NCI-H1048 (cell line): ENCODE data around the gene DAPK1.
"Not testable (repeated sequence)": the region's sequence is repeated elsewhere in the genome, so short reads cannot be mapped to it uniquely, and the experiment has no call there.

Source experiments
- DNase-seq: peaks from one replicate; lab custom pipeline; 2025; lab: John Stamatoyannopoulos, UW

DAPK1 gene

DNA sequence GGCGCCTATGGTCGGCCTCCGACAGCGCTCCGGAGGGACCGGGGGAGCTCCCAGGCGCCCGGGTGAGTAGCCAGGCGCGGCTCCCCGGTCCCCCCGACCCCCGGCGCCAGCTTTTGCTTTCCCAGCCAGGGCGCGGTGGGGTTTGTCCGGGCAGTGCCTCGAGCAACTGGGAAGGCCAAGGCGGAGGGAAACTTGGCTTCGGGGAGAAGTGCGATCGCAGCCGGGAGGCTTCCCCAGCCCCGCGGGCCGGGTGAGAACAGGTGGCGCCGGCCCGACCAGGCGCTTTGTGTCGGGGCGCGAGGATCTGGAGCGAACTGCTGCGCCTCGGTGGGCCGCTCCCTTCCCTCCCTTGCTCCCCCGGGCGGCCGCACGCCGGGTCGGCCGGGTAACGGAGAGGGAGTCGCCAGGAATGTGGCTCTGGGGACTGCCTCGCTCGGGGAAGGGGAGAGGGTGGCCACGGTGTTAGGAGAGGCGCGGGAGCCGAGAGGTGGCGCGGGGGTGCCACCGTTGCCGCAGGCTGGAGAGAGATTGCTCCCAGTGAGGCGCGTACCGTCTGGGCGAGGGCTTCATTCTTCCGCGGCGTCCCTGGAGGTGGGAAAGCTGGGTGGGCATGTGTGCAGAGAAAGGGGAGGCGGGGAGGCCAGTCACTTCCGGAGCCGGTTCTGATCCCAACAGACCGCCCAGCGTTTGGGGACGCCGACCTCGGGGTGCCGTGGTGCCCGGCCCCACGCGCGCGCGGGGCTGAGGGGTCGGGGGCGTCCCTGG lies 561 bp downstream of the DAPK1 start:
- DNase-seq, result no peak

DNA sequence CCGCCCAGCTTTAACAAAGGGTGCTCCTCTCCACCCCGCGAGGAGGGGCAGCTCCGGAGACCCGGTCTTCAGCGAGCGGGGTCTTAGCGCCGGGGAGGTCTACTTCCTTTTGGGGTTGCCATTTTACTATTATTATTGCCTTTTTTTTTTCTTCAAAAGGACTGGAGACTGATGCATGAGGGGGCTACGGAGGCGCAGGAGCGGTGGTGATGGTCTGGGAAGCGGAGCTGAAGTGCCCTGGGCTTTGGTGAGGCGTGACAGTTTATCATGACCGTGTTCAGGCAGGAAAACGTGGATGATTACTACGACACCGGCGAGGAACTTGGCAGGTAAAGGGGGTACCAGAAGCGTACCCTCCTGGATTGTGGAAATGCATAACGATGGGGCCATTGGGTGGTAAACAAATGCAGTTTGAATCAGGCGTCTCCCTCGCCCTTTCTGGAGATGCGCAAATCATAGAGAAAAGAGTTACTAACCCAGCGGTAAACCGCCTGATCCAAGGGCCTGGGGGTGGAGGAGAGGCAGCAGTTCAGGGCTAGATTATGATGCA lies 1.2 kb downstream of the DAPK1 start:
- no peak for DNase-seq

DNA sequence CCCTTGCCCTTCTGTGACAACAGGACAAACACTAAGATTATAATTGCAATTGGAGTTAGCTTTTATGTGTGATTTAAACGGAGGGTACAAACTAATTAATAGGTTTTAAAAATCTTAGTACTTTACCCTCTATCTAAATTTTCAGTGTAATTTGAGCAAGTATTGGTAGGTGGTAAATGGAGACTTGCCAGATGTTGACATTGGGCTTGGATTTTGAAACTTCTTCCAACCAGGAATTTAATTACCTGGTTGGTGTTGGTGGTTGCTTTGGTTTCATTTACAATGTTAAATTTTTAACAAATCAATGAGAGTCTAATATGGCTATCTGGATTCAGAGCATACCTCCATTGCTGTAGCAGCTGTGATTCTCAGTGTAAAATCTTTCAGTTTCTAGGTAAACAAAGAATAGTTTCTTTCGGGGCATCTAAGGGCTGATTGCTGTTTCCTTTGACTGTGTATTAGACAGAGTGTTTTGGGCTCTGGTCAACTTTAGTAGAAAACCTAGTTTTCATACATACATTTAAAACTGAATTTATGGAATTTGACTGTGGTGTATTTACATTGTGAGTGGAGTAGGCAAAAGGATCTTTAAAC lies 1.9 kb downstream of the DAPK1 start:
- no peak for DNase-seq

DNA sequence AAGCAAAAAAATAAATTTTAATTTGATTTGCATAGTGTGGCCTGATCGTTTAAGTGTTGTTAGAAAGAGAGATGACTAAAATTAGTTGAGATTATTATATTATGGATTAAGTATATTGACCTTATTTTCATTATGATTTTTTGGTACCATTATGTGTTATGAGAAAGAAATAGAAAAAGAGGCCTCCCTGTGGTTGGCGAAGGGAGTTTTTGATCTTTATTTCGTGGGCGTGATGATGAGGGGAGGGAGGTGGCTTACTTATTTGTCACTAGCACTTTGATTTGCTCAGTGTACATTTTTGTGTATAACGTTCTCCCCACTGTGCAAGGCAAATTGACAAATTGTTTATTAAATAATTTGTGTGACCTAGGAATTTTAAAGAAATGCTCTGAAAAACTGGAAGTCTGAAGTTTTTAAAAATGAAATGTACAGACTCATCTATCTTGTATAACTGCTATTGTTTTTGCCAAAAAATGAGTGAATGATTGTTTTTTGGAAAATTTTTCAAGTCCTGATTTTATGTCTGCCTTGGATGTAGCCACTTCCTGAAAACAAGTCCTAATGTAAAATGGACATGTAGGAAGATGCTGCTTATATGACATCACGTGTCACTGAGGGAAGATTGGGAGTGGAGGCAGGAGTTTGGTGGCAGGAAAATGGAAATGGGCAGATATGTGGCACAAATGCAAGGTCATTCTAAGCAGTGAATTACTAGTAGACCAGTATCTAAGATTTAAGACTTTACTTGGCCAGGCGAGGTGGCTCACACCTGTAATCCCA lies 3.0 kb downstream of the DAPK1 start:
- DNase-seq, result no peak

DNA sequence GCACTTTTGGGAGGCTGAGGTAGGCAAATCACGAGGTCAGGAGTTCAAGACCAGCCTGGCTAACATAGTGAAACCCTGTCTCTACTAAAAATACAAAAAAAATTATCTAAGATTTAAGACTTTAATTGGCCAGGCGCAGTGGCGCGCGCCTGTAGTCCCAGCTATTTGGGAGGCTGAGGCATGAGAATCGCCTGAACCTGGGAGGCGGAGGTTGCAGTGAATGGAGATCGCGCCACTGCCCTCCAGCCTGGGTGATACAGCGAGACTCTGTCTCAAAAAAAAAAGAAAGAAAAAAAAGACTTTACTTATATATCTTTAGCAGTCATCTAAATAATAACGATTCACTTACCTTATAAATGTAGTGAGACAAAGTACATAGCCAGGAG lies 3.6 kb downstream of the DAPK1 start:
- not testable (repeated sequence) for DNase-seq

DNA sequence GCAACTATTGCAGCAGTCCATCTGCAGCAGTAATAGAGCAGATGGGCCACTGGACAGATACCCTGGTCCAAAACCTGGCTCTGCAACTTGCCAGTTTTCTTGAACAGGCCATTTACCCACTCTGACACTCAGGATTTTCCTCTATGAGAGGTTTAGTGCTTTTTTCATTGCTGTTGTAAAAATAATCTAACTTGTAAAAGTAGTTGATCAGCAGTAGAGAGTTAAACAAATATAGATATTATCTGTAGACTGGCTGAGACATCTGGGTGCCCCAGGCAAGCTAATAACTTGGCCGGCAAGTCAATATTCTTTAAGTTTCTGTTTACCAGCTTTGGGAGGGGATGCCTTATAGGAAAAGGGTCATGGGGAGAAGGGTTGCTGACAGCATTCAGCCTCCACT lies 4.1 kb downstream of the DAPK1 start:
- DNase-seq, result no peak

DNA sequence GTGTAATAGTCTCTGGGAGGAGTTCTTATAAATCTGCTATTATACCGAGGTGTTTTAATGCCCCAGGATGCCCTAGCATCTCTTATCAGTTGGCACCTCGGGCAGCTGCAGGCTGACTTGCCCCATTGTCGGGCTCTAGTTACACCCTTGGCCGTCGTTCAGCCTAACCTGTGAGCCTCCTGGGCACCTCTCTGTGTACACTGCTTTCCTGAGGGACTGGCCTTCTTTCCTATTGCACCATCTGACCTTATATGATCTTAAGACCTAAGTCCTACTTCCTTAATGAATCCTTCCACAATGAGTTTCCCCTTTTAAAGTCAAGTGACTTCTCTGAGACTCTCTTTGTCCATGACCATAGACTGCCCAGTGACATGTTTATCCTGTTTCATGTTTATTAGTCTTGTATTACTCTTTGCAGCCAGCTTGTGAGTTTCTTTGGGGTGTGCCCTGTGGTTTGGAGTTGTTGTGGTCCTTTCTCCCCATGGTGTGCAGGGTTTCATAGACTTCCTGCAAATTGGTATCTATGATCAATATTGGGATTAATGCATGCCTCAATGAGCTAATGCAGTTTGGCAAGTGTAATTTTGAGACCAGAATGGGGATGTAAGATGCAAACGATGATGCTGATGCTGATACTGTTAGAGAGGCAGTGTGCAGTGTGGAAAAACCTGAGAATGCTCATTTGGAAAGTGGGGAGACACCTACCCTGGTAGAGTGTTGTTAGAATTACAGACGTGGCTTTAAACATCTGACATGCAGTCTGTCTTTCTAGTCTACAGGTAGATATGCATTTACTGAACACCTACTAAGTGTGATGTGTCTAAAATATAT lies 4.9 kb downstream of the DAPK1 start:
- DNase-seq, result no peak

DNA sequence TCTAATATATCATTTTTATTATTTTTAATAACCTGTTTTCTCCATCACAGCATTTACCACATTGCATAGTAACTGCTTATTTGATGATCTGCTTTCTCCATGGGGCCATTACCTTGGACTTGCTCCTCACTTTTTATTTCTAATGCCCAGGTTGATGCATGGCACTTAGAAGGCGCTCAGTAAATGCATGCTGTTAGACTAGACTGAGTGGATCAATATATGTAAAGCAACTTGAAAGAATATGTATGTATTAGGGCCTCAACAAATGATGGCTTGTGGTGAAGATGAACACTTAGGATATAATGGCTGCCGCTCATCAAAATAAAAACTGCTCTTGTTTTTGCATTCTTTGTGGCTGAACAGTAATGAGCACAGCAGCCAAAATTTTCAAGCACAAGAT lies 5.8 kb downstream of the DAPK1 start:
- no peak for DNase-seq

DNA sequence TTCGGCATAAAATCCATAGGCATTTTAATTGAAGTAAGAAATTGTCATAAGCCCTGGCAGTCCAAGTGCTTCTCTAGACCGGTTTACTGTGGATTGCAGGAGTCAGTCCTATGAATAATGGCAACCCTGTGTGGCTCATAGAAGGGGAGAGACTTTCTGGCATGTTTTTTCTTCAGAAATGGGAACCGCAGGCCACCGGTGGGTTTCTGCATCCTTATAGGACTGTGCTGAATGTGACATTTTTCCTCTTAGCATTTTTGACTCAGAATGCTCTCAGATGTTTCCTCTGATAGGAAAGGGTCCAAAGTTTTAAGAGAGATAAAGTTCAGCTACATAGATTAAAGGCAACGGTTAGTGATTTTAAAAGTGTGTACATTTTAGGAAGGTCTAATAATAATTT lies 6.3 kb downstream of the DAPK1 start:
- DNase-seq, result no peak

DNA sequence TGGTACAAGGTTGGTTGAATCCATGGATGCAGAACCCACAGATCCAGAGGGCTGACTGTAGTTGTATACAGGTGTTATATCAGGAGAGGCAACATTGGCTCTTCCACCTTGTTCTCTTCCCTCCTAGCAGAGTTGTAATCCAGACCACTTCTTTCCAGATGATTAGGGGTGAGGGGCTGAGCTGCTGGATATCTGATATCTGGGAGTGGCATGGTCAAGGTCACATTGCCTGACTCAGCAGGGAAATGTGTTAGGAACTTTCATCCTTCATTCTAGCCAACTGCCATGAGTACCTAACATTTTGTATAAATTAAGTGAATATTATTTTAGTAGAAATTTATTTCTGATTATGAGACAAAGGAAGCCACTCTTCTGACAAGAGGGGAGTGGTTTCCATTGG lies 7.3 kb downstream of the DAPK1 start:
- DNase-seq, result no peak

DNA sequence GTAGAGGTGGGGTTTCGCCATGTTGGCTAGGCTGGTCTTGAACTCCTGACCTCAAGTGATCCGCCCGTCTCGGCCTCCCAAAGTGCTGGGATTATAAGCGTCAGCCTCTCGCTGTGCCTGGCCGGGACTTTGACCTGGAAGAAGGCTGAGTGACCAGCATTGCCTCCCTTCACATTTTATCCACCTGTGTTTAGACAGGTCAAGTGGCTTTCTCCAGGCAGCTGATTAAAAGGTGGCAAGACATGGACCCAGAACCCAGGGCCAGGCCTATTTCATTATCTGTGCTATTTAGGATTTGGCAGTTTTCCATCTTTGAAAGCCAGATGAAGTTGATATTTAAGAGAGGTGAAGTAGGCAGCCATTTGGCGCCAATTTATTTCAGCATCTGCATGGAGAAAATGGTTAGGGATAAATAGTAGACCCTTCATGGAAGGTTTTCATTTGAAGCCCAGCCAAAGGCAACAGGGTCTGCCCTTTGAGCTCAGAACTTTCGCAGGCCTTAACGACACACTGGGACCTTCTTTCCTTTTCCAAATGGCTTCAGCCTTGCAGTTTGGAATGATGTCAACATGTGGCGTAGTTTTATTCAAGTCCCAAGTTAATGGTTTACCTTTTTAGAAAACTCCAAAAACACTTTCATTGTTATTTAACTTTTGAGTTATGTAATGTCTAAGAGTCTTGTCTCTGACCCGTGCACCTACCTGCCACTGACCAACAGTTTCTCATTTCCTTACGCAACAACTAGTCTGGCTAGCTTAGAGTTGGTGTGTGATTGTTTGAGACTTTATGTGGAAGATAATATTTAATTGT lies 8.4 kb downstream of the DAPK1 start:
- no peak for DNase-seq

DNA sequence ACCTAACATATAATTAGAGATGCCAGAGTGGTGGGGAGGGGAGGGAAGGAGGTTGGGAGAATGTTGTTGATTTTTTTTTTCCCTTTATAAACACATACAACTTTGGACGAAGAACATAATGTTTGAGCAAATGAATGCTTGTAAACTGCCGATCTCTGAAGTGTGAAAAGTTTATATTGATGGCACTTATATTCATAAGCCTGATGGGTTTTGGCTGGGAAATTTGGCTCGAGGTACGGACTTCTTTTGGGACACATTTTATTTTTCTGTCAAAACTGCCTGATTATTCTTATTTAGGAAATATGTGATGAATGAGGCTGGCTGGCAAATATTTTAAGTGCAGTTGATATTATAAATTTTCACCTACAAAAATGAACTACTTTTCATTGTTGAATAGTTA lies 9.9 kb downstream of the DAPK1 start:
- DNase-seq, result no peak

DNA sequence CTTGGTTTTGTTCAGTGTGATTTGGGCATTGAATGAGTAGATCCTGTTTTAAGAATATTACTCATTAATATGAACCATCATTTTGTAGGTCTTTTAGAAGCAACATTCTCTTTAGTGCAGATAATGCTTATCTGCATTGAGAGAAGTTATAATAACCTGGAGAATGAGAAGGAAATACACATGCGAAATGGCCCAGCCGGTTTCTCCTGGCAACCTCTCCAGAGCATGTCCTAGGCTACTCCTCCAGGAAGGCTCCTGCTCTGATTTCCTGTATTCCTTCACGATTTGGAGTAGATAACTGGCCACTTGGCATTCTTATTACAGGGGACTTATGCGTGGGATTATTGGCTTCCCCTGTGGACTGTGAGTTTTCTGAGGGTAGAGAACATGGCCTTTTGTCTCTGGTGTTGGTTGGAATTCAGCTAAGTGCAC lies 12.6 kb downstream of the DAPK1 start:
- DNase-seq, result no peak

DNA sequence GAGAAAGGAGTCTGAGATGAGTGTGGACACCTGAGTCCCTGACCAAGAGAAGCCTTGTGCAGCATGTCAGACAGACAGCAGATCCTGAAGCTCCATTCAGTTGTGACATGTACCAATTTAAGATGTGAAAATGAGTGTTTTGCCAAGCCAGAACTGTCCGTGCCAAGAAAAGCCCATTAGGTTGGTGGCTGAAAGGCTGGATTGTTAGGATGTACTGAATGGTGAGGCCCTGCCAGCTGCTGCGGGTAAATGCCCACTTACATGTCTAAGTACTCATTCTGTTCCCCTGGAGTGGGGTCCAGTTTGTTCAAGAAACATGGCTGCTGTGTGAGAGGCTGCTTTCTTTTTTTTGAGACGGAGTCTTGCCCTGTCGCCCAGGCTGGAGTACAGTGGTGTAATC lies 14.6 kb downstream of the DAPK1 start:
- DNase-seq, result no peak

DNA sequence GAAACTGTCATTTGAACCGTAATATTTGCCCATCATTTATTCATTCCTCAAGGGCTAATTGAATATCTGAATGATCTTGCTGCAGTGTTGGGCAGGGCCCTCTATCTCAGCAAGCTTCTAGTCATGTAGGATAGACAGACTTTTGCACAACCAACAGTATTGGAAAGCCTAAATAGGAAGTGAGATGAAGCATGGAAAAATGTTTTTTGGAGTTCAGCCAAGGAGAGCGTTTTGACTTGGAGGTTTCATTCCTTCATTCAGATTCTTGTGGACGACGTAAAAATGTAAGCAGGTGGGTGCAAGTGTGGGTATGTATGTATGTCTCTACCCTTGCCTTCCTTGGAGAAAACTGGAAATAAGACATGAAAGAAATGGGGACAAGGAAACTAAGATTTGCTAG lies 15.5 kb downstream of the DAPK1 start:
- DNase-seq, result no peak

DNA sequence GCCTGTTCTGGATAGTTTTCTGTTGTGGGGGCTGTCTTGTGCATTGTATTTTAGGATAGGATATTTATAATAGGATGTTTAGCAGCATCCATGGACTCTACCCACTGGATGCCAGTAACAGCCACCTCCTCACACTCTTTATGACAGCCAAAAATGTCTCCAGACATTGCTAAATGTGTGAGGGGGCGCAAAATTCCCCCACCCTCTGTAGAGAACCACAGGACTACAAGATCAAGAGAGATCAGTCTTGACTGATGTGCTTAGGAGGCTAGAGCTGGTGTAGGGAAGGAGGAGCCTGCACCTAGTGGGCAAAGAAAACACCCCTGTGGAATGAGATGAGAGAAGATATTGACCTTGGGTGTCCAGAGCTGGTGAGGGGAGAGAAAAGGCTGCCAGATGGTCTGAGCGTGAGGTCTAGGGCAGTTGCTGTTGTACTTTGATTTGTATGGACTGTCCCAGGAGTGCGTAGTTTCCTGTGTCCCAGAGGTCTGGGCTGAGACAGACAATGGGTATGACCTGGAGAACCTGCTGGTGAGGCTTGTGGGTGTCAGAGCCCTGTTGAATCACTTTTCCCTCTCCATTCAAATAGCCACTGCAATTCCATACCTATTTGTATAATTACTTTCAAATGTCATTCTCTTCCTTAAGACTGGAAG lies 16.3 kb downstream of the DAPK1 start:
- no peak for DNase-seq

DNA sequence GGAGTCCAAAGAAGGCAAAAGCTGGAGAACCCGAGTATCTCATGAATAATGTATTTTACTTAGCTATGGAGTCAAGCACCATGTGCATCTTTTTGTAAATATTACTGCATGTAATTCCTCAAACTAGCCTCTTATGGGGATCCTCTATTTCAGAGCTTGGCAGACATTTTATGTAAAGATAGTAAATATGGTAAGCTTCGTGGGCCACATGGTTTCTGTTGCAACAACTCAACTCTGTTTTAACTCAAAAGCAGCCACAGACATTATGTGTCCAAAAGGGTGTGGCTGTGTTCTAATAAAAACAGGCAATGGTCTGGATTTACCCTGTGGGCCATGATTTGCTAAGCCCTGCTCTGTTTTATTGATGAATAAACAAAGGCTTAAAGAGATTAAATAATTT lies 17.3 kb downstream of the DAPK1 start:
- DNase-seq, result no peak

DNA sequence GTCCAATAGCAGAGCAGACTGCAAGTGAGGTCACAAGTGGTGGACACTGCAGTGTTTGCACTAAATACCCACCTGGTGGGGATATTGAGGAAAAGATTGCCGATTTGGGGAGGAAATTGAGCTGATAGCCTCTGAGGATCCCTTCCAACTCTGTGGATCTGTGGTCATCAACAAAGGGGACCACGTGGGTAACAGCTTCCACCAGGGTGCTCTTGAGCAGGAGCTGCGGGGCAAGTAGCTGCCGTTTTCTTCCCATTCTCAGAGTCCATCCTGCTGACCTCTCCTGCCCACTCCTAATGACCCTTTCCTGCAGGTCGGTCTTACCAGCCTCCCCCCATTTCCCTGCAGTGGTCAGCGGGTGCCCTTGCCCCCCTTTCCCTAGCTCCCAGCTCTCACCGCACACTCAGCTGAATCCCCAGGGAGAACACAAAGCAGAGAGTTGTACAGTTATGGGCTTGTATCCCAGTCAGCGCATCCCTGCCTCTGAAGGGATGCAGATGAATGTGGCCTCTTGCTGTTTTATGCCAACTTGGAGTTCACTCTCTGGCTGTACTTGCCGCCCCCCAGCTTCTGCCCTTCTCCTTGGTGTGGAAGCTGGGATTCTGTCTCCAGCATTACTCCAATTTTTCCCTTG lies 18.0 kb downstream of the DAPK1 start:
- no peak for DNase-seq

DNA sequence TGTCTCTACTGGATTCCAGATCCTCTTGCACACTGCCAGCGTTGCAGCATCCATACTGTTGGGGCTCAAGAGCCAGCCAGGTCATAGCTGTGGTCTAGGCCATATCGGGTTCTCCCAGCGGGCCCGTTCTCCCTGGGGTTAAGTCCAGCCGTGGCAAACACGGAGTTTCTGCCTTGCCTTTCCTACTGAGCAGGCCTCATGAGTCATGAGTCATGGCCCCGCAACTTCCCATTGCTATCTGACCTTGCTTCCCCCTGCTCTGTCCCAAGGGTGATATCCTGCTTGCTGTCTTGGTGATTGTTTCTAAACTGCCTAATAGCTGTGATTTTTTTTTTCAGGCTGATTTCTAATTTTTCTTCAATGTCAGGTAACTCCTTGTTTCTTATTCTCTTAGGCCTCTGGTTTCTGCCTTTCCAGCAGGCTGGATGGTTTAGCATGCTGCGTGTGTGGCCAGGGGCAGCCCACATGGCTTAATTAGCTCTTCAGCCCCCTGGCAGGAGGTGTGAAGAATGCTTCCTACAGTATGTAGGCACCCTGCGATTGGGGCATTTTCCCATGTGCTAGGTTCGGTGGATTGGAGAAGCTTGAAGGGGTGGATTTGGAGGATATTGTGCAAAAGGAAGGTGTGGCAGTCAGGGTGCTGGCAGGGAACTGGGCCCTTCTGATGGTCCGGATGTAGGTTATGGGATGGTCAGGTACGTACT lies 18.7 kb downstream of the DAPK1 start:
- DNase-seq, result no peak

DNA sequence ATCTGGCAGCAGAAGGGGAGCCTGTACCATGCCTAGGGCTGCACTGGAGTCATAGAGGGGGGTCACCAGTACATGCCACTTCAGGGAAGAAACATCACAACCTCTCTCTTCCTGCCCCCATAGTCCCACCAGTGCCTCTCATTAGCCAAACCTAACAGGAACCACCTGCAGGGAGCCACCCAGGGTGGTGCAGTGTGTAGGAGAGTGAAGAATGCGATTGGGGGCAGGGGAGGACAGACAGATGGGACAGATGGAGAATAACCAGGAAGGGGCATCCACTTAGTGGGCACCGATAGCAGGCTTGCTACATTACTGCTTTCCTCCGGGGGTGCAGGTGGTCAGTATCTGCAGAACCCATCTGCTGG lies 19.2 kb downstream of the DAPK1 start:
- no peak for DNase-seq
